Spleen (tissue), 7 donors: Measurements from ENCODE around the gene ETNK1.
"Not testable (repeated sequence)": the region's sequence is repeated elsewhere in the genome, so short reads cannot be mapped to it uniquely, and the experiment has no call there.

ENCODE experiments used
- POLR2A ChIP-seq, 3 donors: fragments of 450-650 bp; IDR thresholded peaks; one replicate each; pipeline ENCODE4 v1.5.1; 2017; ENCODE audit warnings: antibody characterized with exemption in 3 of 3, mild to moderate bottlenecking in 1 of 3
- TF ChIP-seq, protein P1 (sequence below), 11 experiments: fragments of 200-600 bp in 7 of 11; fragments of 450-650 bp in 4 of 11; sonication (generic) in 4 of 11; IDR thresholded peaks in 8 of 11; conservative IDR thresholded peaks in 3 of 11; 1 replicate in 7 of 11; 2 replicates in 4 of 11; pipeline versions ENCODE4 v1.4.0 to v1.8.0; 2016 to 2021; ENCODE audit warnings: antibody characterized with exemption in 11 of 11, inconsistent platforms in 4 of 11, mild to moderate bottlenecking in 1 of 11
- donor health status: DM: no; HTN: no; CAD: no; lungs with moderate emphysema.
- donor health status: DM: no; HTN: no; CAD: no.
- donor health status: DM: no; HTN: no; CAD: no.

DNA sequence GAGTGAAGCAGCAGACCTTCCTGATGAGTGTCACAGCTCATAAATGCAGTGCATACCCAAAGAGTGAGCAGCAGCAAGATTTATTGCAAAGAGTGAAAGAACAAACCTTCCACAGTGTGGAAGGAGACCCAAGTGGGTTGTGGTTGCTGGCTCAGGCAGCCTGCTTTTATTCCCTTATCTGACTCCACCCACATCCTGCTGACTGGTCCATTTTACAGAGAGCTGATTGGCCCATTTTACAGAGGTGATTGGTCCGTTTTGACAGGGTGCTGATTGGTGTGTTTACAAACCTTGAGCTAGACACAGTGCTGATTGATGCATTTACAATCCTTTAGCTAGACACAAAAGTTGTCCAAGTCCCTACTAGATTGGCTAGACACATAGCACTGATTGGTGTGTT, 67.5 kb downstream of the ETNK1 start:
- TF ChIP-seq, protein P1, sequence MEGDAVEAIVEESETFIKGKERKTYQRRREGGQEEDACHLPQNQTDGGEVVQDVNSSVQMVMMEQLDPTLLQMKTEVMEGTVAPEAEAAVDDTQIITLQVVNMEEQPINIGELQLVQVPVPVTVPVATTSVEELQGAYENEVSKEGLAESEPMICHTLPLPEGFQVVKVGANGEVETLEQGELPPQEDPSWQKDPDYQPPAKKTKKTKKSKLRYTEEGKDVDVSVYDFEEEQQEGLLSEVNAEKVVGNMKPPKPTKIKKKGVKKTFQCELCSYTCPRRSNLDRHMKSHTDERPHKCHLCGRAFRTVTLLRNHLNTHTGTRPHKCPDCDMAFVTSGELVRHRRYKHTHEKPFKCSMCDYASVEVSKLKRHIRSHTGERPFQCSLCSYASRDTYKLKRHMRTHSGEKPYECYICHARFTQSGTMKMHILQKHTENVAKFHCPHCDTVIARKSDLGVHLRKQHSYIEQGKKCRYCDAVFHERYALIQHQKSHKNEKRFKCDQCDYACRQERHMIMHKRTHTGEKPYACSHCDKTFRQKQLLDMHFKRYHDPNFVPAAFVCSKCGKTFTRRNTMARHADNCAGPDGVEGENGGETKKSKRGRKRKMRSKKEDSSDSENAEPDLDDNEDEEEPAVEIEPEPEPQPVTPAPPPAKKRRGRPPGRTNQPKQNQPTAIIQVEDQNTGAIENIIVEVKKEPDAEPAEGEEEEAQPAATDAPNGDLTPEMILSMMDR (IDR thresholded peaks at IDR 0.05 in 8 of 11, conservative IDR thresholded peaks at IDR 0.05 in 3 of 11) = not testable (repeated sequence)
- not testable (repeated sequence) for TF ChIP-seq POLR2A (IDR thresholded peaks at IDR 0.05)
